Bronchial epithelial cell (primary cell): Measurements from ENCODE around the gene CCN6. TPM values are rescaled to one million over a fixed set of nuclear protein-coding genes. Genes with fewer than 3 reads are reported as not detected.

Experiments used
- DNase-seq: peaks from one replicate; pipeline ENCODE4 v3.0.0-alpha.2; 2010; ENCODE audit warnings: low read depth
- FAIRE-seq: peaks from 2 replicates; lab custom pipeline; 2011; peaks lifted over from hg19 to GRCh38; lab: Jason Lieb, UNC
- H3K27me3 ChIP-seq: 2 replicates; pipeline ENCODE4 v1.5.1; 2011; ENCODE audit warnings: low read length; ENCODE audit not compliant: control insufficient read depth, insufficient read depth
- H3K36me3 ChIP-seq: 2 replicates; pipeline ENCODE4 v1.5.1; 2011; ENCODE audit warnings: low read length; ENCODE audit not compliant: control insufficient read depth, insufficient read depth
- H3K4me3 ChIP-seq: 2 replicates; pipeline ENCODE4 v1.5.1; 2011; ENCODE audit warnings: mild to moderate bottlenecking, low read depth, low read length, control low read depth
- CTCF ChIP-seq: IDR thresholded peaks from 2 replicates; pipeline ENCODE4 v1.5.1; 2011; ENCODE audit warnings: mild to moderate bottlenecking, moderate library complexity, low read length, control low read depth, inconsistent platforms; ENCODE audit not compliant: insufficient read depth, severe bottlenecking
- total RNA-seq: library from RNA; depleted of rRNA; stranded (reverse); fragments of >200 nt; gene quantifications from 2 replicates; pipeline ENCODE4 v1.2.1, GENCODE V29; 2014

The CCN6 gene
- total RNA-seq, 1 donor from 2014 or later, result not detected

- DNase-seq, result no peak
- no peaks in the 10 kb centered on the region for H3K36me3 ChIP-seq
- FAIRE-seq, result no peak
- no peaks in the 10 kb centered on the region for H3K27me3 ChIP-seq
- H3K4me3 ChIP-seq, result no peak overlapping the region
- TF ChIP-seq CTCF, result no peak
Measured at GRCh38 chr6:112017760-112018537, 36.0 kb upstream of the CCN6 start.

- no peaks in the 10 kb centered on the region for H3K27me3 ChIP-seq
- no peak for TF ChIP-seq CTCF
- no peaks in the 10 kb centered on the region for H3K36me3 ChIP-seq
- no peak overlapping the region for H3K4me3 ChIP-seq
- DNase-seq, result no peak
- peak; percentile 23 for FAIRE-seq
Measured at GRCh38 chr6:112018619-112019416, 35.1 kb upstream of the CCN6 start.

GRCh38 chr6:112019589-112019988 lies 34.3 kb upstream of the CCN6 start:
- FAIRE-seq (no peak), DNase-seq (no peak)
- Histone ChIP-seq H3K27me3 (no peaks in the 10 kb centered on the region), H3K4me3 (no peak overlapping the region), H3K36me3 (no peaks in the 10 kb centered on the region)
- no peak for TF ChIP-seq CTCF

- no peak for DNase-seq
- no peak for TF ChIP-seq CTCF
- Histone ChIP-seq H3K27me3 (no peaks in the 10 kb centered on the region), H3K36me3 (no peaks in the 10 kb centered on the region), H3K4me3 (no peak overlapping the region)
- no peak for FAIRE-seq
Measured at GRCh38 chr6:112021691-112022310, 32.1 kb upstream of the CCN6 start.

GRCh38 chr6:112022749-112023148 lies 31.2 kb upstream of the CCN6 start:
- DNase-seq, result no peak
- H3K27me3 ChIP-seq, result no peaks in the 10 kb centered on the region
- H3K36me3 ChIP-seq, result no peaks in the 10 kb centered on the region
- TF ChIP-seq CTCF, result no peak
- no peak overlapping the region for H3K4me3 ChIP-seq
- no peak for FAIRE-seq
